DMS 273 (cell line): ENCODE data around the gene TERB1.

Source experiments
- DNase-seq: peaks from one replicate; lab custom pipeline; 2025; ENCODE audit not compliant: unreplicated experiment; lab: John Stamatoyannopoulos, UW

TERB1 gene

DNA sequence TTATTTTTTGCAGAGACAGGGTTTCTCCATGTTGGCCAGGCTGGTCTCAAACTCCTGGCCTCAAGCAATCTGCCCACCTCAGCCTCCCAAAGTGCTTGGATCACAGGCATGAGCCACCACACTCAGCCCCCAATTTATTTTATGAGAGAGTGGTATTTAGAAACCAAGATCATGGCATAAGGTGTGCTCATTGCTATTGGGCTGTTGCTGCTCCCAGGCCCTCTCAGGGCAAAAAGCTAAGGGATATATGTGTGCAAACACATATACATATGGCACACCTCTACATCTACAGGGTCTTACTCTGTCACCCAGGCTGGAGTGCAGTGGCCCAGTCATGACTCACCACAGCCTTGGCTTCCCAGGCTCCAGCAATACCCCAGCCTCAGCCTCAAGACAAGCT is 89.8 kb downstream of the TERB1 start:
- DNase-seq: no peak

DNA sequence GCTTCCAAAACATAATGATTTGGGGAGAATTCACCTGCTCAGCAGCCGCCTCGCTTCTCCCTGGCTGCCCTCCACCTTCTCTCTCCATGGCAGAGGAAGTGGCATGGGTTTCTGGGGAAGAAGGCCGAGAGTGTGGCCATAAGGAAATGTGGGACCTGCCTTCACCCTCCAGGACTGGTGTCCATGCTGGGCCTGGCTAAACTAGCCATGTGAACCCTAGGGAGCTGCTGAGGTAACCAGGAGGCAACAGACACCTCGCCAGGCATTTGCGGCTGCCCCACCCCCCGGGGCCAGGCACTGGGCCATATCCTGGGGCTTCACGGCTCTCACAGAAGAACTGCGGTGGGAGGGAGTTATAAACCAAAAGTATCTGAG is 94.9 kb downstream of the TERB1 start:
- DNase-seq: no peak

- no peak for DNase-seq
Observed at GRCh38 chr16:66705790-66706505, 95.4 kb downstream of the TERB1 start.
